B cell (primary cell): ENCODE results near the gene LTC4S. TPM values are rescaled to one million over a fixed set of nuclear protein-coding genes. Genes with fewer than 3 reads are reported as not detected.

ENCODE experiments used
- ATAC-seq: fragments of 200-7000 bp; cut with Tn5 transposase; one replicate; pipeline ENCODE4 v1.10.0; 2021; ENCODE audit warnings: low read depth, mild to moderate bottlenecking, moderate number of reproducible peaks, moderate library complexity
- CTCF ChIA-PET: fragments of 350-600 bp; sonication (Branson Sonifier 250); formaldehyde crosslinking; loops from one replicate; lab custom pipeline; 2021; ENCODE audit warnings: antibody characterized with exemption, inconsistent platforms; lab: Charles Lee
- POLR2A ChIA-PET: fragments of 350-600 bp; sonication (Branson Sonifier 250); formaldehyde crosslinking; loops from one replicate; lab custom pipeline; 2021; ENCODE audit warnings: antibody characterized with exemption; lab: Charles Lee
- DNase-seq: peaks from one replicate; pipeline ENCODE4 v3.0.0; 2013
- H2AFZ ChIP-seq: 2 replicates; pipeline ENCODE4 v1.6.1; 2012; ENCODE audit warnings: mild to moderate bottlenecking, low read depth, low read length; ENCODE audit not compliant: insufficient read depth, poor library complexity, severe bottlenecking
- H3K27ac ChIP-seq, 2 donors: 1 replicate in 1 of 2; 2 replicates in 1 of 2; pipeline ENCODE4 v1.5.1; 2012 to 2013; ENCODE audit warnings: low read length in 2 of 2, mild to moderate bottlenecking in 2 of 2, moderate library complexity in 1 of 2
- H3K27me3 ChIP-seq, 4 experiments: fragments of 200-600 bp in 1 of 4; sonication (generic) in 1 of 4; replicated peaks in 1 of 4; 1 replicate in 2 of 4; 2 replicates in 2 of 4; pipeline versions ENCODE4 v1.6.1 to v1.7.0; 2013 to 2016; ENCODE audit warnings: low read length in 3 of 4, mild to moderate bottlenecking in 2 of 4, mixed read lengths in 1 of 4, moderate library complexity in 1 of 4; ENCODE audit not compliant: insufficient read depth in 4 of 4, control insufficient read depth in 3 of 4; ENCODE audit errors: control extremely low read depth in 1 of 4
- H3K36me3 ChIP-seq, 2 experiments: replicated peaks in 1 of 2; 1 replicate in 1 of 2; 2 replicates in 1 of 2; pipeline versions ENCODE4 v1.6.1 to v1.7.1; 2013; ENCODE audit warnings: low read length in 1 of 2; ENCODE audit not compliant: insufficient read depth in 2 of 2, control insufficient read depth in 1 of 2; ENCODE audit errors: control extremely low read depth in 1 of 2, extremely low read depth in 1 of 2
- H3K4me1 ChIP-seq, 2 donors: fragments of 200-600 bp in 1 of 2; sonication (generic) in 1 of 2; 1 replicate in 1 of 2; 2 replicates in 1 of 2; pipeline versions ENCODE4 v1.5.1 to v1.6.1; 2013 to 2017; ENCODE audit warnings: low read length in 2 of 2; ENCODE audit not compliant: control insufficient read depth in 2 of 2, insufficient read depth in 2 of 2
- H3K4me2 ChIP-seq: replicated peaks from 2 replicates; pipeline ENCODE3; 2012; ENCODE audit warnings: mild to moderate bottlenecking, low read depth, low read length; ENCODE audit not compliant: poor library complexity, severe bottlenecking
- H3K4me3 ChIP-seq, 5 experiments: fragments of 200-600 bp in 1 of 5; sonication (generic) in 1 of 5; 1 replicate in 3 of 5; 2 replicates in 2 of 5; pipeline versions ENCODE4 v1.5.1 to v1.7.0; 2011 to 2016; ENCODE audit warnings: low read length in 4 of 5, mild to moderate bottlenecking in 4 of 5, low read depth in 2 of 5, control low read depth in 1 of 5, moderate library complexity in 1 of 5; ENCODE audit not compliant: insufficient read depth in 1 of 5; ENCODE audit errors: control extremely low read depth in 1 of 5, extremely low read depth in 1 of 5
- H3K79me2 ChIP-seq: fragments of 200-600 bp; sonication (generic); one replicate; pipeline ENCODE4 v1.6.0; 2016; ENCODE audit warnings: low read length; ENCODE audit not compliant: control insufficient read depth, insufficient read depth
- H3K9ac ChIP-seq: fragments of 200-600 bp; sonication (generic); 2 replicates; pipeline ENCODE4 v1.6.1; 2017; ENCODE audit warnings: mild to moderate bottlenecking, low read length, moderate library complexity
- H3K9me3 ChIP-seq, 3 donors: one replicate each; pipeline versions ENCODE4 v1.6.1 to v1.7.1; 2013; ENCODE audit warnings: low read length in 2 of 3; ENCODE audit not compliant: control insufficient read depth in 2 of 3, insufficient read depth in 1 of 3; ENCODE audit errors: control extremely low read depth in 1 of 3
- H4K20me1 ChIP-seq: 2 replicates; pipeline ENCODE4 v1.6.0; 2012; ENCODE audit warnings: mild to moderate bottlenecking, low read length; ENCODE audit not compliant: insufficient read depth, control insufficient read depth, poor library complexity, severe bottlenecking
- H3K27ac Mint-ChIP-seq: one replicate; pipeline ENCODE4 v1.8.0; 2021; ENCODE audit warnings: mixed read lengths
- H3K27me3 Mint-ChIP-seq: one replicate; pipeline ENCODE4 v1.8.0; 2021; ENCODE audit warnings: mixed read lengths
- H3K4me1 Mint-ChIP-seq: one replicate; pipeline ENCODE4 v1.8.0; 2021; ENCODE audit warnings: mixed read lengths
- H3K4me3 Mint-ChIP-seq: one replicate; pipeline ENCODE4 v1.8.0; 2021; ENCODE audit warnings: mixed read lengths
- H3K9me3 Mint-ChIP-seq: one replicate; pipeline ENCODE4 v1.8.0; 2022; ENCODE audit warnings: mixed read lengths; ENCODE audit not compliant: insufficient read depth
- CTCF ChIP-seq: fragments of 200-600 bp; IDR thresholded peaks from one replicate; pipeline ENCODE4 v1.8.0; 2022; ENCODE audit warnings: antibody characterized with exemption, mild to moderate bottlenecking
- EZH2 ChIP-seq: IDR thresholded peaks from 2 replicates; pipeline ENCODE4 v1.6.1; 2012; ENCODE audit warnings: borderline replicate concordance, low read depth, mild to moderate bottlenecking, moderate library complexity, low read length; ENCODE audit not compliant: insufficient read depth, poor library complexity, severe bottlenecking
- WGBS: methylation state at CpG from one replicate; pipeline ENCODE4 v1.1.5; 2013; ENCODE audit warnings: missing lambda C conversion rate; ENCODE audit not compliant: insufficient coverage; 5-methylcytosine and 5-hydroxymethylcytosine counted together
- intact Hi-C: fragments of 100-400 bp; cut with micrococcal nuclease; formaldehyde crosslinking; loops from one replicate; pipeline ENCODE4 v1.10.0; 2022
- polyA plus RNA-seq: library from polyadenylated mRNA; depleted of rRNA; stranded (reverse); fragments of >200 nt; gene quantifications from 2 replicates; pipeline ENCODE4 v1.2.3, GENCODE V29; 2012
- total RNA-seq, 2 donors: library from RNA; stranded (reverse); fragments of 120-200 nt in 1 of 2; gene quantifications; 1 replicate in 1 of 2; 2 replicates in 1 of 2; pipeline versions ENCODE4 v1.2.3 to v1.2.4, GENCODE V29; 2013 to 2022

Gene LTC4S
- total and polyA plus RNA-seq, 2 donors (not counting 1 experiment from before 2014, with no cell fraction given), result 0.40 to 3.8 TPM

GRCh38 chr5:179777909-179778308, 15.9 kb upstream of the LTC4S start:
- H3K4me1 Mint-ChIP-seq, result no peaks in the 10 kb centered on the region
- Histone ChIP-seq H2AFZ (no peak overlapping the region), H3K36me3 (peaks cover 0 to 48% of the 10 kb centered on the region in 2 experiments), H3K27me3 (no peaks in the 10 kb centered on the region), H3K4me2 (no peak overlapping the region), H4K20me1 (peaks cover 5% of the 10 kb centered on the region), H3K9ac (no peak overlapping the region), H3K79me2 (peaks cover 8% of the 10 kb centered on the region), H3K27ac (no peak overlapping the region), H3K9me3 (no peaks in the 10 kb centered on the region), H3K4me1 (no peaks in the 10 kb centered on the region), H3K4me3 (no peak overlapping the region)
- TF ChIP-seq CTCF, result no peak
- TF ChIP-seq EZH2, result no peak
- H3K9me3 Mint-ChIP-seq, result no peaks in the 10 kb centered on the region
- intact Hi-C loops, result no loop called here
- 78% methylated on average over 9 of the region's 9 CpGs for WGBS
- ChIA-PET POLR2A (no interaction called here), CTCF (interaction anchor here (1.4 kb wide), 1 partner anchor 24 kb away, joined by 3 read pairs; no protein-coding TSS in a partner anchor)
- H3K27ac Mint-ChIP-seq, result no peak overlapping the region
- ATAC-seq, result no peak
- no peak overlapping the region for H3K4me3 Mint-ChIP-seq
- no peaks in the 10 kb centered on the region for H3K27me3 Mint-ChIP-seq
- no peak for DNase-seq

- Histone ChIP-seq H3K4me2 (no peak overlapping the region), H3K79me2 (peaks cover 3% of the 10 kb centered on the region), H3K27ac (no peak overlapping the region), H3K9ac (no peak overlapping the region), H3K9me3 (no peaks in the 10 kb centered on the region), H3K4me3 (no peak overlapping the region), H4K20me1 (peaks cover 1% of the 10 kb centered on the region), H3K27me3 (no peaks in the 10 kb centered on the region), H2AFZ (no peak overlapping the region), H3K36me3 (peaks cover 0 to 41% of the 10 kb centered on the region in 2 experiments), H3K4me1 (no peaks in the 10 kb centered on the region)
- no peaks in the 10 kb centered on the region for H3K9me3 Mint-ChIP-seq
- 98% methylated on average over 5 of the region's 5 CpGs for WGBS
- POLR2A ChIA-PET, result no interaction called here
- H3K27me3 Mint-ChIP-seq, result no peaks in the 10 kb centered on the region
- CTCF ChIA-PET, result interaction anchor here (2.1 kb wide), 1 partner anchor 11 kb away, joined by 5 read pairs; no protein-coding TSS in a partner anchor
- H3K4me3 Mint-ChIP-seq, result no peak overlapping the region
- no peaks in the 10 kb centered on the region for H3K4me1 Mint-ChIP-seq
- intact Hi-C loops, result no loop called here
- no peak overlapping the region for H3K27ac Mint-ChIP-seq
- DNase-seq (no peak), ATAC-seq (no peak)
- TF ChIP-seq EZH2, result no peak
- no peak for TF ChIP-seq CTCF
Observed at GRCh38 chr5:179778591-179778990, 15.2 kb upstream of the LTC4S start.
